Stomach smooth muscle (tissue), 2 donors: ENCODE measurements around the gene PPM1A.
"Not testable (repeated sequence)": the region's sequence is repeated elsewhere in the genome, so short reads cannot be mapped to it uniquely, and the experiment has no call there.

Experiments
- H3K27ac ChIP-seq: one replicate; pipeline ENCODE4 v1.7.0; 2013; ENCODE audit warnings: mild to moderate bottlenecking, low read length, inconsistent platforms
- H3K27me3 ChIP-seq, 2 donors: one replicate each; pipeline ENCODE4 v1.7.0; 2013; ENCODE audit warnings: low read length in 2 of 2; ENCODE audit not compliant: insufficient read depth in 2 of 2, control insufficient read depth in 1 of 2
- H3K36me3 ChIP-seq, 2 donors: one replicate each; pipeline ENCODE4 v1.7.0; 2013; ENCODE audit warnings: low read length in 2 of 2; ENCODE audit not compliant: control insufficient read depth in 2 of 2, insufficient read depth in 2 of 2
- H3K4me1 ChIP-seq: one replicate; pipeline ENCODE4 v1.7.0; 2013; ENCODE audit warnings: low read length; ENCODE audit not compliant: control insufficient read depth, insufficient read depth
- H3K4me3 ChIP-seq, 2 donors: one replicate each; pipeline ENCODE4 v1.7.0; 2013; ENCODE audit warnings: low read length in 2 of 2
- H3K9ac ChIP-seq, 2 donors: one replicate each; pipeline ENCODE4 v1.7.0; 2013; ENCODE audit warnings: low read length in 2 of 2, mild to moderate bottlenecking in 1 of 2
- H3K9me3 ChIP-seq, 2 donors: one replicate each; pipeline ENCODE4 v1.7.0; 2013; ENCODE audit warnings: low read length in 2 of 2; ENCODE audit not compliant: control insufficient read depth in 2 of 2
- donor health status: healthy.
- donor health status: Pancreatic carcinoma.

PPM1A gene

DNA sequence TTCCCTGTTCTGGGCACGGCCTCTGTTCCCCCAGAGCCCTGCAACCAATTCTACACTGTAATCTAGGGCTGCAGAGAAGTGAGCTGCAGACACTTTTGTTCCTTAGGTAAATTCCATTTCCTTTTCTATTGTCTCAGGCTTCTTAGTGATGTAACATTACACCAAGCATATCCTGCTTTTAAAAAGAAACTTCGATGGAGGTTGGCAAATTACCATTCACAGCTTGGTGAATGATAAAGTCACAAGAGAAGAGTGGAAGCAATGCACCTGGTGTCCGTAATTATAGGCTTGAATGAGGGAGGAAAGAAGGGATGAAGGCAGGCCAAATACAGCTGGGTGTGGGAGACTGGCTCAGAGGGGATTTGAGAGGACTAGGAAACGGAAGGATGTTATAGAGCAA is 68.6 kb downstream of the PPM1A start:
- Histone ChIP-seq H3K36me3 (no peaks in the 10 kb centered on the region), H3K27ac (no peak overlapping the region), H3K27me3 (peaks cover 0 to 4% of the 10 kb centered on the region in 2 donors), H3K4me3 (no peak overlapping the region), H3K9me3 (no peaks in the 10 kb centered on the region), H3K9ac (no peak overlapping the region), H3K4me1 (no peaks in the 10 kb centered on the region)

- H3K27ac ChIP-seq, H3K9me3 ChIP-seq, H3K9ac ChIP-seq, H3K4me3 ChIP-seq, H3K4me1 ChIP-seq, H3K27me3 ChIP-seq, H3K36me3 ChIP-seq: not testable (repeated sequence)
Observed at GRCh38 chr14:60320860-60321259, 71.8 kb downstream of the PPM1A start.

DNA sequence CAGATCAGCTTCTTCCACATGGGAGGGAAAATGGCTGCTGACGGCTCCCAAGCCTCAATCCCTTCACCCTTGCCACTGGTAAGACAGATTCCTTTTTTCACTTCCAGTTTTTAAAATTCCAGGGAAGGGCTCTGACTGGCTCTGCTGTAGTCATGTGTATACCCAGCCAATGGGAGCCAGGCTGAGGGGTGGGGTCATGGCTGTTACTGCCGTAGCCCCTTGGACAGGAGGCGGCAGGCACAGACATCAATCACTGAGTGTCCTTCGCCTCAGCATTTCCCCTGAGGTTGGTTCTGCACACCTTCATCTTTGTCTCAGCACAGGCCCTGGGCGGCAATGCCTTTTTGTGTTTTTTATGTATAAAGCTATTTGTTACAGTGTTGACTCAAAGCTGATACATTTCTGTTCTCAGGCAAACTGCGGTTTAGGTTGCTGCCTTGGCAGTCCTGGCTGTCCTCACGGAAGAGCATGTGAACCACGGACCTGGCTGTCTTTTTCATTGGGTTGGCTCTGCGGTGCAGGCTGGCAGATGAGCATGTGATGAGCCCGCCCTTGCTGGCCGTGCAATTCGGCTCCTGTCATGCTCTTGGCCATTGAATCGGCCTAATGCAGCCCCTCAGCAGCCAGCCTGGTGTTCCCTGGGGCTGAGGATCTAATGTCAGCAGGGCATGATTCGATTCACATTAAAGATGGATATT is 74.3 kb downstream of the PPM1A start:
- no peak overlapping the region for H3K9ac ChIP-seq
- H3K4me3 ChIP-seq = no peak overlapping the region
- H3K4me1 ChIP-seq = peaks cover 6% of the 10 kb centered on the region
- no peaks in the 10 kb centered on the region for H3K36me3 ChIP-seq
- H3K27ac ChIP-seq = no peak overlapping the region
- peaks cover 0 to 3% of the 10 kb centered on the region in 2 donors for H3K27me3 ChIP-seq
- H3K9me3 ChIP-seq = no peaks in the 10 kb centered on the region

DNA sequence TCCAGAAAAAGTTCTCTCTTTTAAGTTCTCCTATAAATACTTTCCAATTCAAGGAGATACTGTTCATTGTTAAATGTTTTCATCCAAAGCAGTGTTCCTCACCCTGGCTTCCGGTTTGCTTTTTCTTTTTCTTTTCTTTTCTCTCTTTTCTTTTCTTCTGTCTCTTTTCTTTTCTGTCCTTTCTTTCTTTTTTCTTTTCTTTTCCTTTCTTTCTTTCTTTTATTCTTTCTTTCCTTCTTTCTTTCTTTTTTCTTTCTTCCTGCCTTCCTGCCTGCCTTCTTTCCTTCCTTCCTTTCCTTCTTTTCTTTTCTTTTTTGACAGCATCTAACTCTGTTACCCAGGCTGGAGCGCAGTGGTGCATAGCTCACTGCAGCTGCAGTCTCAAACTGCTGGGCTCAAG is 75.8 kb downstream of the PPM1A start:
- H3K9ac ChIP-seq = no peak overlapping the region
- peaks cover 6% of the 10 kb centered on the region for H3K4me1 ChIP-seq
- peaks cover 0 to 3% of the 10 kb centered on the region in 2 donors for H3K27me3 ChIP-seq
- H3K9me3 ChIP-seq = no peaks in the 10 kb centered on the region
- no peak overlapping the region for H3K27ac ChIP-seq
- no peaks in the 10 kb centered on the region for H3K36me3 ChIP-seq
- H3K4me3 ChIP-seq = no peak overlapping the region

DNA sequence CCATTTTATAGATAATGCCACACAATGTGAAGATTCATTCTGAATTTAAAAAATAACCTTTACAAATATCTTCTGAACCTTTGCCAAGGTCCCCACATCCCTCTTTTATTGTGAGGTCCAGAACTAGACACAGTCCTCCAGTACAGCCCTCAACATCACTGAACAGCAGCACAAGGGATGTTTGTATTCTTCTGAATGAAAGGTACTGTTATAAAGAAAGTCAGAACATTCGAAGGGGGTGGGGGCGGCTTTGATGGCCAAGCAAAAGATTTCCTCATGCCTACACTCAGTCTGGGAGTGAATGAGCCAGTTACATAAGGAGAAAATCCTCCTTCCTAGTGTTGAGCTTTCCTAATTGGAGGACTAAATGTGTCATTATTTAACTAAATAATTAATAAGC is 77.3 kb downstream of the PPM1A start:
- Histone ChIP-seq H3K4me3 (no peak overlapping the region), H3K36me3 (no peaks in the 10 kb centered on the region), H3K9me3 (no peaks in the 10 kb centered on the region), H3K4me1 (peaks cover 6% of the 10 kb centered on the region), H3K9ac (no peak overlapping the region), H3K27me3 (peaks cover 2 to 3% of the 10 kb centered on the region in 2 donors), H3K27ac (no peak overlapping the region)

DNA sequence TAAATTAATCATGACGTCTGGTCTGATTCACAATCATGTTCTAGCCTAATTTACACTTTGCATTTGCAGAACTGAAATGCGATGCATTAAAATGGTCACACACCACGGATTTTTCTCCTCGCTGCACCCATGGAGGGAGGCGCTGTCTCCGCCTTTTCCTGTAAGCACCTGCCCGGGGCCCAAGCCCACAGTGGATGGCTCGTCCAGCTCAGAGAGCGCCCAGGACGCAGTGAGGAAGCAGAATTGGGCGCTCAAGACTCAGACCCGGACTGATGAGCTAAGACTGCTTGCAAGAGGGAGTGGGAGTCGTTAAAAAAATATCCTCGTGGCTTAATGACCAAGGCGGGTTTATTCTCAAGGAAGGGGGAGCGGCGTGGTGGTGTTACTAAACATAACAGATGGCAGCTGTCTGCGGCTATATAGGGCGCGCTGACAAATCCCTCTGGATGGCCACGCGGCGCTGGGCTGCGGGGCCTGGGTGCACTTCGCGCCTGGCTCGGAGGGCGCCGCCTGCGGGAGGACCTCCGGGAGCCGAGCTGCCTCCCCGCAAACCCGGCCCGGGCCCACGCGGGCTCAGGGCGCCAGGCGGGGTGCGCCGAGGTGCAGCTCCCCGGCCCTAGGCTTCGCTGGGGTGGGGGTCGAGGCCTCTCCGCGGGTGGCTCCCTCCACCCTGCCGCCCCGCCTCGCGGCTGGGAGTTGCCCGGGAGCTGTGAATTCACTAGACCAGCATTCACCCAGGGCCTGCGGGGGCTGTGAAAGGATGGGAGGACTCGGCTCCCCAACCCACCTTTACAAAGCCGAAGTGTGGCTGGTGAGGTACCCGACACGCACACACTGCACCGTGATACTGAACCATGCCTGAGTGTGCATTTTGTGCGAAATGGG is 78.7 kb downstream of the PPM1A start:
- H3K4me1 ChIP-seq = peaks cover 11% of the 10 kb centered on the region
- H3K27ac ChIP-seq = no peak overlapping the region
- H3K36me3 ChIP-seq = no peaks in the 10 kb centered on the region
- H3K4me3 ChIP-seq = peak overlapping the region; percentile 66 to 69
- peaks cover 2 to 3% of the 10 kb centered on the region in 2 donors for H3K27me3 ChIP-seq
- peak overlapping the region; percentile 13 to 55 for H3K9ac ChIP-seq
- H3K9me3 ChIP-seq = no peaks in the 10 kb centered on the region

GRCh38 chr14:60328583-60328982 is 79.6 kb downstream of the PPM1A start:
- no peak overlapping the region for H3K9ac ChIP-seq
- no peaks in the 10 kb centered on the region for H3K9me3 ChIP-seq
- H3K27ac ChIP-seq = no peak overlapping the region
- peaks cover 11% of the 10 kb centered on the region for H3K4me1 ChIP-seq
- H3K27me3 ChIP-seq = peaks cover 2 to 3% of the 10 kb centered on the region in 2 donors
- H3K4me3 ChIP-seq = no peak overlapping the region
- no peaks in the 10 kb centered on the region for H3K36me3 ChIP-seq

DNA sequence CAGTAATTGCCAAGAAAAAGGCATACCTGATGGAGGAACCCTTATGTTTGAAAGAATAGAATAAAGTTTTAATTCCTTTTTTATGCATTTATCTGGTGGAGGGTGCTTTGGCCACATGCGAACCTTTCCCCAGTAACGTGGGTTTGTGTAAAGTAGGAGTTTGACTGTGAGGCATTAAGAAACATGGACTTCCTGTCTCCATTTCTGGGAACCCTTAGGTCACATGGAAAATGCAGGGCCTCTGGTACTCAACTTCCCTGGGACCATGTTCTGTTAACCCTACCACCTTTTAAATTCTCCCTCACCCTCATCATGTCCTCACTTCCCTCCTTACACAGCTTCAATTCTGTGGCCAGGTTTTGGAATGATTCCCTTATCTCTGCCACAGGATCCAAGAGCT is 80.3 kb downstream of the PPM1A start:
- Histone ChIP-seq H3K27ac (no peak overlapping the region), H3K9me3 (no peaks in the 10 kb centered on the region), H3K36me3 (no peaks in the 10 kb centered on the region), H3K4me3 (no peak overlapping the region), H3K4me1 (peaks cover 11% of the 10 kb centered on the region), H3K27me3 (peaks cover 2 to 3% of the 10 kb centered on the region in 2 donors), H3K9ac (no peak overlapping the region)

GRCh38 chr14:60331201-60332045 is 82.4 kb downstream of the PPM1A start:
- Histone ChIP-seq H3K27me3 (peaks cover 2 to 3% of the 10 kb centered on the region in 2 donors), H3K9ac (peak overlapping the region in 1 of 2 donors; percentile 21), H3K36me3 (no peaks in the 10 kb centered on the region), H3K9me3 (no peaks in the 10 kb centered on the region), H3K4me3 (peak overlapping the region; percentile 37 to 66), H3K27ac (no peak overlapping the region), H3K4me1 (peaks cover 11% of the 10 kb centered on the region)

DNA sequence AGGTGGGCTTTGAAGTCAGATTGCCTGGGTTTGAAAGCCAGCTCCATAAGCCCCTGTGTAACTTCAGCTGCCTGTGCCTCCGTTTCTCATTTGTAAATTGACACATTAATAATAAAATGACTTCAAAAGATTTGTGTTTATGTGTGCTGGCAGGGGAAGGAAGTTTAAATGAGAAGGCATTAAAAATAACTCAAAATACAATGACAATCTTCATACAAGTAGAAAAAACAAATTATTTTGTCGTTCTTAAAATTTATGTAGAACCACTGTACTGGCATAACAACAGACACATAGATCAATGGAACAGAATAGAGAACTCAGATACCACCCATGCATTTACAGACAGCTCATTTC is 83.0 kb downstream of the PPM1A start:
- Histone ChIP-seq H3K9me3 (no peaks in the 10 kb centered on the region), H3K36me3 (no peaks in the 10 kb centered on the region), H3K4me3 (peak overlapping the region in 1 of 2 donors; percentile 37), H3K27me3 (peaks cover 2 to 3% of the 10 kb centered on the region in 2 donors), H3K27ac (no peak overlapping the region), H3K9ac (no peak overlapping the region), H3K4me1 (peaks cover 11% of the 10 kb centered on the region)
